Measurements from ENCODE around the gene MINK1. TPM values are rescaled to one million over a fixed set of nuclear protein-coding genes. Genes with fewer than 3 reads are reported as not detected.

The MINK1 gene
- total RNA-seq, 1 donor from 2014 or later = 58.4 TPM

- H3K36me3 ChIP-seq (ENCODE audit: control insufficient read depth, insufficient read depth, low read length) = peaks cover 67% of the 10 kb centered on the region
- TF ChIP-seq, protein P1, sequence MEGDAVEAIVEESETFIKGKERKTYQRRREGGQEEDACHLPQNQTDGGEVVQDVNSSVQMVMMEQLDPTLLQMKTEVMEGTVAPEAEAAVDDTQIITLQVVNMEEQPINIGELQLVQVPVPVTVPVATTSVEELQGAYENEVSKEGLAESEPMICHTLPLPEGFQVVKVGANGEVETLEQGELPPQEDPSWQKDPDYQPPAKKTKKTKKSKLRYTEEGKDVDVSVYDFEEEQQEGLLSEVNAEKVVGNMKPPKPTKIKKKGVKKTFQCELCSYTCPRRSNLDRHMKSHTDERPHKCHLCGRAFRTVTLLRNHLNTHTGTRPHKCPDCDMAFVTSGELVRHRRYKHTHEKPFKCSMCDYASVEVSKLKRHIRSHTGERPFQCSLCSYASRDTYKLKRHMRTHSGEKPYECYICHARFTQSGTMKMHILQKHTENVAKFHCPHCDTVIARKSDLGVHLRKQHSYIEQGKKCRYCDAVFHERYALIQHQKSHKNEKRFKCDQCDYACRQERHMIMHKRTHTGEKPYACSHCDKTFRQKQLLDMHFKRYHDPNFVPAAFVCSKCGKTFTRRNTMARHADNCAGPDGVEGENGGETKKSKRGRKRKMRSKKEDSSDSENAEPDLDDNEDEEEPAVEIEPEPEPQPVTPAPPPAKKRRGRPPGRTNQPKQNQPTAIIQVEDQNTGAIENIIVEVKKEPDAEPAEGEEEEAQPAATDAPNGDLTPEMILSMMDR (IDR thresholded peaks at IDR 0.05; ENCODE audit: insufficient read depth, low read length, severe bottlenecking) = no peak
- no peak for DNase-seq (ENCODE audit: low read depth)
- H3K4me3 ChIP-seq (ENCODE audit: low read depth, low read length) = no peak overlapping the region
- no peak for FAIRE-seq
- H3K27me3 ChIP-seq (ENCODE audit: control insufficient read depth, insufficient read depth, low read length) = no peaks in the 10 kb centered on the region
Measured at GRCh38 chr17:4886830-4887229, 53.7 kb downstream of the MINK1 start.

DNA sequence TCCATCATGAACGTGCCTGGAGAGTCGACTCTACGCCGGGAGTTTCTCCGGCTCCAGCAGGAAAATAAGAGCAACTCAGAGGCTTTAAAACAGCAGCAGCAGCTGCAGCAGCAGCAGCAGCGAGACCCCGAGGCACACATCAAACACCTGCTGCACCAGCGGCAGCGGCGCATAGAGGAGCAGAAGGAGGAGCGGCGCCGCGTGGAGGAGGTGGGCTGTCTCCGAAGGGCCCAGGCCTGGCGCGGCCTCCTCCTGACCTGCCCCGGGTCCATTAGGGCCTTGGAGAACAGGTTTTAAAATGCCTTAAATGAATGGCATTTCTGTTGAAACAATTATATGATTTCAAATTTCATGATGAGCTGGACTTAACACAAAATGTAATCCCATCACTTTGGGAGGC lies 54.4 kb downstream of the MINK1 start:
- no peak for DNase-seq (ENCODE audit: low read depth)
- peaks cover 67% of the 10 kb centered on the region for H3K36me3 ChIP-seq (ENCODE audit: control insufficient read depth, insufficient read depth, low read length)
- H3K4me3 ChIP-seq (ENCODE audit: low read depth, low read length) = no peak overlapping the region
- no peak for FAIRE-seq
- no peaks in the 10 kb centered on the region for H3K27me3 ChIP-seq (ENCODE audit: control insufficient read depth, insufficient read depth, low read length)
- TF ChIP-seq, protein P1 (IDR thresholded peaks at IDR 0.05; ENCODE audit: insufficient read depth, low read length, severe bottlenecking) = no peak

GRCh38 chr17:4891411-4892410 lies 58.6 kb downstream of the MINK1 start:
- Histone ChIP-seq H3K4me3 (ENCODE audit: low read depth, low read length) (no peak overlapping the region), H3K36me3 (ENCODE audit: control insufficient read depth, insufficient read depth, low read length) (peaks cover 76% of the 10 kb centered on the region), H3K27me3 (ENCODE audit: control insufficient read depth, insufficient read depth, low read length) (no peaks in the 10 kb centered on the region)
- DNase-seq (ENCODE audit: low read depth) (no peak), FAIRE-seq (no peak)
- TF ChIP-seq, protein P1 (IDR thresholded peaks at IDR 0.05; ENCODE audit: insufficient read depth, low read length, severe bottlenecking) = no peak

DNA sequence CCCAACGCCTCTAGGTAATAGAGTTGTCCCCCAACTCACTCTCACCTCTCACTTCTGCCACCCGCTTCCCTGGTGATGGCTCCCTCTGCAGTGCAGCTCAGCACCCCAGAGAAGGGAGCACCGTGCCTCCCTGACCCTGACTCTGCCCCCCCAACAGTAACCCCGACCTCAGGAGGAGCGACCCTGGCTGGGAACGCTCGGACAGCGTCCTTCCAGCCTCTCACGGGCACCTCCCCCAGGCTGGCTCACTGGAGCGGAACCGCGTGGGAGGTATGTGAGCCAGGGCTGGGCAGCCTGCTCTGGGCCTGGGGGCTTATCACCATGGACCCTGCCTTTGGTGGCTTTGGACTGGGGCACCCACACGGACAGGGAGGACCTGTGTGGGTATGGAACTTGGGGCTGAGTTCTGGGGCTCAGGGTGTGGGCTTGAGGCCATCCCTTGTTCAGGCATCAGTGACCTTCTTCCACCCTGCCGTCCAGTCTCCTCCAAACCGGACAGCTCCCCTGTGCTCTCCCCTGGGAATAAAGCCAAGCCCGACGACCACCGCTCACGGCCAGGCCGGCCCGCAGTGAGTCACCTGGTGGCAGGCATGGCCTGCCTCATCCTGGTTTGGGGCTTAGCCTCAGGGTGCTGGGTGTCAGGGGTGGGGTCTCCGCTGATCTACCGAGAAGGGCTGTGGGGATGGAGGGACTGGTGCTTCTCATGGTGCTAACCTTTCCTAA lies 59.5 kb downstream of the MINK1 start:
- no peak for FAIRE-seq
- TF ChIP-seq, protein P1 (IDR thresholded peaks at IDR 0.05; ENCODE audit: insufficient read depth, low read length, severe bottlenecking) = no peak
- H3K27me3 ChIP-seq (ENCODE audit: control insufficient read depth, insufficient read depth, low read length) = no peaks in the 10 kb centered on the region
- H3K36me3 ChIP-seq (ENCODE audit: control insufficient read depth, insufficient read depth, low read length) = peaks cover 73% of the 10 kb centered on the region
- no peak overlapping the region for H3K4me3 ChIP-seq (ENCODE audit: low read depth, low read length)
- no peak for DNase-seq (ENCODE audit: low read depth)

DNA sequence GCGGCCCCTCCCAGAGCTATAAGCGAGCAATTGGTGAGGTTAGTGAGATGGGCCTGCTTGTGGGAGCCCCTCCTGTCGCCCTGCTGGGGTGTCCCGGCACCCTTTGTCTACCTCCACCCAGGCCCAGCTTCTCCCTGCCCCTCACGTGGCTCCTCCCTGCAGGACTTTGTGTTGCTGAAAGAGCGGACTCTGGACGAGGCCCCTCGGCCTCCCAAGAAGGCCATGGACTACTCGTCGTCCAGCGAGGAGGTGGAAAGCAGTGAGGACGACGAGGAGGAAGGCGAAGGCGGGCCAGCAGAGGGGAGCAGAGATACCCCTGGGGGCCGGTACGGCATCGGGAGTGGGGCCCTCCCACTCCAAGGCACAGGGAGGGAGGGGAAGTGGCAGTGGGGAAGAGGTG lies 60.1 kb downstream of the MINK1 start:
- FAIRE-seq (no peak), DNase-seq (ENCODE audit: low read depth) (no peak)
- no peak overlapping the region for H3K4me3 ChIP-seq (ENCODE audit: low read depth, low read length)
- TF ChIP-seq, protein P1 (IDR thresholded peaks at IDR 0.05; ENCODE audit: insufficient read depth, low read length, severe bottlenecking) = no peak
- H3K36me3 ChIP-seq (ENCODE audit: control insufficient read depth, insufficient read depth, low read length) = peaks cover 72% of the 10 kb centered on the region
- no peaks in the 10 kb centered on the region for H3K27me3 ChIP-seq (ENCODE audit: control insufficient read depth, insufficient read depth, low read length)
